ENCODE data around the gene ZMYND8.

ZMYND8 gene

GRCh38 chr20:47257256-47257655 is 99.2 kb downstream of the ZMYND8 start:
- H3K27ac ChIP-seq (ENCODE audit: extremely low read depth, low read depth, low read length) = no peak overlapping the region
- ChIA-PET CTCF (interaction anchor here (1.9 kb wide), 1 partner anchor 16 kb away, joined by 10 read pairs; no protein-coding TSS in a partner anchor), POLR2A (no interaction called here)
- H3K9me3 ChIP-seq (ENCODE audit: control insufficient read depth, insufficient read depth, low read depth, low read length) = no peaks in the 10 kb centered on the region
- peak; percentile 54; the same call in 1 of the 2 replicates for TF ChIP-seq ZNF837 (tag by site-specific recombination; IDR thresholded peaks at IDR 0.05)
- peak; percentile 100 for TF ChIP-seq ZNF211 (tag by site-specific recombination; IDR thresholded peaks at IDR 0.05; ENCODE audit: low read depth)
- TF ChIP-seq ATF2 (tag by site-specific recombination; IDR thresholded peaks at IDR 0.05; ENCODE audit: low read depth) = no peak
- TF ChIP-seq HIC1 (tag by site-specific recombination; IDR thresholded peaks at IDR 0.05) = no peak
- no peak overlapping the region for H3K4me3 ChIP-seq (ENCODE audit: low read depth, low read length)
- no peaks in the 10 kb centered on the region for H3K4me1 ChIP-seq (ENCODE audit: control insufficient read depth, insufficient read depth, low read length)
- peaks cover 24 to 62% of the 10 kb centered on the region in 2 experiments for H3K36me3 ChIP-seq (ENCODE audit: control insufficient read depth in 2 of 2, insufficient read depth in 1 of 2, low read length in 2 of 2)

GRCh38 chr20:47256668-47257236 is 99.7 kb downstream of the ZMYND8 start:
- no peaks in the 10 kb centered on the region for H3K4me1 ChIP-seq (ENCODE audit: control insufficient read depth, insufficient read depth, low read length)
- H3K4me3 ChIP-seq (ENCODE audit: low read depth, low read length) = no peak overlapping the region
- peaks cover 19 to 57% of the 10 kb centered on the region in 2 experiments; a peak in 2 of 3 replicates for H3K36me3 ChIP-seq (ENCODE audit: control insufficient read depth in 2 of 2, insufficient read depth in 1 of 2, low read length in 2 of 2)
- TF ChIP-seq ZNF692 (tag by site-specific recombination; IDR thresholded peaks at IDR 0.05) = peak; percentile 80
- TF ChIP-seq ZNF16 (tag by site-specific recombination; IDR thresholded peaks at IDR 0.05; ENCODE audit: low read depth) = no peak
- POLR2A ChIA-PET = no interaction called here
- H3K9me3 ChIP-seq (ENCODE audit: control insufficient read depth, insufficient read depth, low read depth, low read length) = no peaks in the 10 kb centered on the region
- CTCF ChIA-PET = no interaction called here
- H3K27ac ChIP-seq (ENCODE audit: extremely low read depth, low read depth, low read length) = no peak overlapping the region

GRCh38 chr20:47253872-47254271 is 102.6 kb downstream of the ZMYND8 start:
- Histone ChIP-seq H3K27ac (ENCODE audit: extremely low read depth, low read depth, low read length) (no peak overlapping the region), H3K9me3 (ENCODE audit: control insufficient read depth, insufficient read depth, low read depth, low read length) (no peaks in the 10 kb centered on the region), H3K4me1 (ENCODE audit: control insufficient read depth, insufficient read depth, low read length) (no peaks in the 10 kb centered on the region), H3K4me3 (ENCODE audit: low read depth, low read length) (no peak overlapping the region), H3K36me3 (ENCODE audit: control insufficient read depth in 2 of 2, insufficient read depth in 1 of 2, low read length in 2 of 2) (peaks cover 8 to 54% of the 10 kb centered on the region in 2 experiments; a peak in 2 of 3 replicates)
- POLR2A ChIA-PET = no interaction called here
- CTCF ChIA-PET = interaction anchor here (0.6 to 1.9 kb wide), 3 partner anchors 20 to 302 kb away, joined by 3 to 4 read pairs (median 3); no protein-coding TSS in a partner anchor
- no peak for TF ChIP-seq ZNF558 (tag by site-specific recombination; IDR thresholded peaks at IDR 0.05)
- TF ChIP-seq ZFP69B (tag by site-specific recombination; IDR thresholded peaks at IDR 0.05) = no peak
- no peak for TF ChIP-seq ZFP3 (tag by site-specific recombination; IDR thresholded peaks at IDR 0.05; ENCODE audit: low read depth)
- no peak for TF ChIP-seq ZBTB6 (tag by site-specific recombination; IDR thresholded peaks at IDR 0.05)
- TF ChIP-seq ZNF548 (tag by site-specific recombination; IDR thresholded peaks at IDR 0.05) = no peak
- no peak for TF ChIP-seq PRDM2 (tag by site-specific recombination; IDR thresholded peaks at IDR 0.05; ENCODE audit: borderline replicate concordance)
- no peak for TF ChIP-seq HIC1 (tag by site-specific recombination; IDR thresholded peaks at IDR 0.05)
- TF ChIP-seq SETDB1 (IDR thresholded peaks at IDR 0.05; ENCODE audit: insufficient read length, low read length) = no peak
- TF ChIP-seq ZNF501 (tag by site-specific recombination; IDR thresholded peaks at IDR 0.05) = no peak
- no peak for TF ChIP-seq ZNF747 (tag by site-specific recombination; IDR thresholded peaks at IDR 0.05)

Data from HEK293 (cell line).